ENCODE measurements around the gene DST.

DST gene

DNA sequence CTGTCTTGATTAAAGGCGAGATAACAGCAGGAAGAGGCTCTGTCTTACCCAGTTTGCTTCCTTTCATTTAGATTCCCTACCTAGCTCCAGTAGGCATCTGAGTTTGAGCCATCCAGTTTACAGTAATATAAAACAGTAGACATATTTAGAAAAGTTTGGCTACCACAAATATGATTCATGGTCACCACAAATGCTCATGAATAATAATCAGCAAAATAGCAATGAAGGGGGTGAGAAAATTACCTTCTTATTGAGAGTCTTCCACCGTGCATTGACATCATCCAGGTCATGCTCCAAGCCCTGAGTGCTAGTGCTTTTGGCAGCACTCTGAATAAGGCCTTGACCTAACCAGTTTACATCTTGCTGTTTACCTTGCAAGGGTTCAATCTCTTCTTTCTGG is 106.2 kb downstream of the DST start:
- no peak for DNase-seq (ENCODE audit: low spot score)

DNA sequence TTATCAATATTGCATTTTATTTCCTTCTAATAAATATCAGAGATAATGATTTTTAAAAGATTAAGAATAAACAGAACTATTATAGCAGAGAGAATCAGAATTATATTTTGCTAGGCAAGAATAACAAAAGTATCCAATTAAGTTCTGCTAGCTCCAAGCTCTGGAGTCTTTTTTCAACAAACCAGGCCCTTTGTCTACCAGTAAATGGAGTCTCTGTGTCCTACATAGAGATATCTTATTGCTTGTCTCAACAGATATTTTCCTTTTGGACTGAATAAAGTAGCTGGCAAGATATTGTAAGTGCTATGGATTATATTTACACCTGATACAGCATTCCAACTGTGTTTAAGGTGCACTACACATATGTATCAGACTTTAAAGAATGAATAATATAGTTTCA is 107.1 kb downstream of the DST start:
- no peak for DNase-seq (ENCODE audit: low spot score)

DNA sequence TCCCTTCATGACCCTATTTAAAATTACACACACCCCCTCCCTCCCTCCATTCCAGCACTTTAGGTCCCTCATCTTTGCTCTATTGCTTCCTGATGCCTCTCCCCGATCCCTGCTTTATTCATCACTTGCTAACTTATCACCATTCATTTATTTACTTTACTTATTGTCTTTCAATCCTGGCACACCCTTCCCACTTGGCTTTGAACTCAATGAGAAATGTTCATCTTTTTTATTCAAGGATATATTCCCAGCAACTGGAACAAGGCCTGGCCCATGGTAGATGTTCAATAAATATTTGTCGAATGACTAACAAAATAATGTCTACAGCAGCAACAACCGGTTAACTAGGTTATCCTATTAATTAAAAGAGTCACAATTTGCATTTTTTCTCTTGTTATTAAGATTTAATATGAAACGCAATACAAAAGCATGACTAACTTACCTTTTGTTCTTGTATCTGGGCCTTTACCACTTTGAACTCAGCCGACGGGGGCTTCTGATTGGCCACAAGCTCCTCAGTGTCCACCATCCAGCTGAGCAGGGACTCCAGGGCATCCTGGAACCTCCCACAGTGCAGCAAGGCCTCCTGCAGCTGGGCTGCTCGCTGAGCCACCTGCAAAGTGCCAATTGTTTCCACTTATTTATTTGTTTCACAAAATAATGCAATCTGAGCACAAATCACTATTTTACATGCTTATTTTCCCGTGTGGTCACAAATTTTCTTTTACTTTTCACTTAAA is 107.8 kb downstream of the DST start:
- DNase-seq (ENCODE audit: low spot score): no peak

DNA sequence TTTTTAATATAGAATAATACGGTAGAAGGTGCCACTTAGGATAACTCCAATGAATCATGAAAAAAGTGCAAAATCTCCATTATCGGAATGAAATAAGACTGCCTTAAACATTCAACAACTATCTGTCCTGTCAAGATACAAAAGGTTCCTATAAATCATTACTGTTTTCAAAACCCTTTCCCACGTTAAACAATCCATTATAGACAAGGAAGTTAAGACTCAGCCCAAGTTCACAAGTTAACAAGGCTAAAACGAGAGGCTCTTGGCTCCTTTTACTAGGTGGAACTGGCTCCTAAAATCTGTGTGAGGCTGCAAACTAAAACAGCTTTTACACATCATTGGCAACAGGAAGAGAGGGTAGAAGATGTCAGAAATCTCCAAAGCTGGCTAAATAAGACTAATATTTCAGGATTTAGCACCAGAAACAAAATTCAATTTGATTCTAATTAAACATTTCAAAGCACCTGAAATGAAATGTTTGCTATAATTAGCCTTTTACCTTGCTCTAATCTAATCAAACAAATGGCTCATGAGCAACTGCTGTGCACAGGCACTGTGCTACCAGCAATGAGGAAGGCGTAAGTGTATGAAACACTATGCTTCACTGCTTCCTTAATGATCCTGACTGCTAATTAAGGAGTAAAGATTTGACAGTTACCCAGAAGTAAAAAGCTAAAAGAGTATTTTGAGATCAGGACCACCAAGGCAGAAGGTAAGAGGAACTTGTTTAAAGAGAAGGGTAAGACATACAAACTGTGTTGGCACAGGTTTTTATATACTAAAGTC is 109.7 kb downstream of the DST start:
- DNase-seq (ENCODE audit: low spot score): no peak

DNA sequence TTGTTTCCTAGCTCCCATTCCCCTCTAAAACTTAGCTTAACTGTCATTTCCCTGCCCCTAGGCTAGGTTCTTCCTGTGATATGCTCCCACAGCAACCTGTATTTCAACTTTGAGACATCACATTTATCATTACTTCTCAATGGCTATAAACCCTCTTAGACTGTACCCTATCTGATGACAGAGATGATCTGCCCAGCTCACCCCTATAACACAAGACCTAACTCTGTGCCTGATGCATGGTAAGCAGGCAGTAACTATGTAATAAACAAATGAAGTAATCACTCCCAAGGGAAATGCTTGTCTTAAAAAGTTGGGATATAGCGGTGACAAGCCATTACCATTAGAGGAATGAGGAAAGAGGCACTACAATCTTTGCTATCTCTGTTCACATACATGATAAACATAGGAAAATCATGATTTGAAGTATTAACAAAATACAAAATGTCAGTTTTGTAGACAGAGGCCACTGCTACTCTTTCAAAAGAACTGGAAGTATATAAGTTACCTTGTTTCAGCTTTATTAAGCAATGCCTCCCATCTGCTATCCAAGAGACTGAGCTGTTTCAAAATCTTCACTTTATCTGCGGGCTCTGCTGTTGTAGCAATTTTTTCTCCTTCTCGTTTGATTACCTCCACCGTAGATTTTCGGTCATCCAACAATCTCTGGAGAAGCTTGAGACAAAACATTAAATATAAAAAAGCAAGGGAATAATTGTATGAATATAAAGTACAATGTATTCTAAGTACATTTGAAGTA is 110.7 kb downstream of the DST start:
- no peak for DNase-seq (ENCODE audit: low spot score)

DNA sequence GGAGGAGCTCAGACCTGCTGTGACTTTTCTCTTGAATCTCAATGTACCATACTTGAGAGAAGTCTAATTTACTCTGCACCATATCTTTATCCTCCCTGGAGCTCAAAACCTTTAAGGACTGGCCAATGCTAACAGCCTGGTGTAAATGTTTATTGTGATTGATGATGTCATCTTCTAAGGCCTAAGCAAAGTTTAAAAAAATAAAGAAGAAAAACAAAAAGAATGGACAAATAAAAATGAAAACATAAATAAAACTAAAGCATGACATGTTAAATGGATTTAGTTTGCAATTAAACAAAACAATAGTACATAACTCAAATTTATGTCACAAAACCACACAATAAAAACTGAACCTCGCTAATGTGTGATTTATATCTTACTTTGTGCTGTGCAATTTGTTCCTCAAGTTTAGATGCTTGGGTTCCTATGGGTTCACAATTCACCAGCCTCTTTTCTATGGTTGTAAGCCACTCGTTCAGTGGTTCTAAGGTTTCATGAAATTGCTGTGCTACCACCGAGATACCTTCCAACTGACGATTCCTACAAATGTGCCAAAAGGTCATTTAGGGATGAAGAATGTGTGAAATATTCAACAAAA is 113.0 kb downstream of the DST start:
- no peak for DNase-seq (ENCODE audit: low spot score)

DNA sequence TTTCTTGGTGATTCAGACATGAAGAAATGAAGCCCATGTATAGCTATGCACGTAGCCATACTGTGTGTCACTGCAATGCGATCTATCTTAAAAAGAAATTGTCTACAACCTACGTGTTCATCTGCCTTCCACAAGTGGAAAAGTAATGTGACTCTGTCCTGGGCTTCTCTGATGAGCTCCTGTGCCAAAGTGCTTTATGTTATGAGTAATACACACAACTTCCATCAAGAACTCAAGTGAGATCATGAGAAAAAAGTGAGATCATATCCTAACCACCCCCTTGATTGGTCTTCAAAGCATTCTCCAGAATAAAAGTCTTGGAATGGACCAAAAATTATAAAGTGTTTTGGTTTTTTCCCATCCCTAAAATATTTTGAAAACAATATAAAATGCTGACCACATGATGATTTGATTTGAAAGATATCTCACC is 114.3 kb downstream of the DST start:
- no peak for DNase-seq (ENCODE audit: low spot score)

DNA sequence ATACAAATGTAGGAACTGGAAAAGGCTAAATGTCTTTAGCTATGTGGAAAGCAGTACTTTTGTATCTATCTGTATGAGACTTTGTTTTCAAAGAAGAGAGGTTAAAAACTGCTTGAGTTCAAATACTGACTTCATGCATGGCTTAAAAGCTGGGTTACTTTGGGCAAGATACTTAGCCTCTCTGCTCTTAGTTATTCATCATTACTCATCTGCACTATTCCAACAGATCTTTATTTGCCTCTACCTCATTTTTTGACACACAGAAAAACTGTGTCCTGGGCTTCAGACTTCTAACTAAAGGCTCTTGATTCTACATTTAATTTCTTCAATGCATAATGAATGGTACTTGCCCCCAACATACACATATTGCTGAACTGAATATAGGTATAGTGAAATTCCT is 114.8 kb downstream of the DST start:
- DNase-seq (ENCODE audit: low spot score): no peak

DNA sequence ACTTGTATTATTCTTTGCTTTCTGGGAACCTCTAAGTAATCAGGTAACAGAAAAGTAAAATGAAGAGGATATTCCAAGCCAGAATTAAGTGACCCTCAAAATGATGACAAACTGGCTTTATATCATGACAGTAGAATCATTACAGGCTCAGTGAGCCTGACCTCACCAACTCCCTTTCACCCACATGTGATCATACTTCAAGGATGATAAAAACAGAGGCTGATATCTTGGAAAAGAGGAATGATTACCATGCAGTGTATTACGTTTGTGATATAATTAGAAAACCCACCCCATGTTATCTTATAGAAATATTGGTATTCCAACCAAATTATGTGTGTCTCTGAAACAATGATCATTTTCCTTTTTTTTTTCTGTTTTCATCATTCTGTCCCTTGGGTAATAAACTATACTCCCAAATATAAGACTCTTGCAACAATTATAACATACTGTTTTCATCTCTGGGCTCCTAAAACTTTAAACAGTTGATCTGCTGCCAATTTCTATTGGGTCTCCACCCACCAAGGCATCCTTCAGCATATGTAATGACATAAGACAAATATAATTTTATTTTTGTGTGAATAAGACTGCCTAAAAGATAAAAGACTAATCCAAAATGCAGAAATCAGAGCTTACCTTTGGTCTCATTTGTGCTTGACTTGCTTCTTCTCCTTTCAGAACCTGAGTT is 115.7 kb downstream of the DST start:
- DNase-seq (ENCODE audit: low spot score): no peak

DNA sequence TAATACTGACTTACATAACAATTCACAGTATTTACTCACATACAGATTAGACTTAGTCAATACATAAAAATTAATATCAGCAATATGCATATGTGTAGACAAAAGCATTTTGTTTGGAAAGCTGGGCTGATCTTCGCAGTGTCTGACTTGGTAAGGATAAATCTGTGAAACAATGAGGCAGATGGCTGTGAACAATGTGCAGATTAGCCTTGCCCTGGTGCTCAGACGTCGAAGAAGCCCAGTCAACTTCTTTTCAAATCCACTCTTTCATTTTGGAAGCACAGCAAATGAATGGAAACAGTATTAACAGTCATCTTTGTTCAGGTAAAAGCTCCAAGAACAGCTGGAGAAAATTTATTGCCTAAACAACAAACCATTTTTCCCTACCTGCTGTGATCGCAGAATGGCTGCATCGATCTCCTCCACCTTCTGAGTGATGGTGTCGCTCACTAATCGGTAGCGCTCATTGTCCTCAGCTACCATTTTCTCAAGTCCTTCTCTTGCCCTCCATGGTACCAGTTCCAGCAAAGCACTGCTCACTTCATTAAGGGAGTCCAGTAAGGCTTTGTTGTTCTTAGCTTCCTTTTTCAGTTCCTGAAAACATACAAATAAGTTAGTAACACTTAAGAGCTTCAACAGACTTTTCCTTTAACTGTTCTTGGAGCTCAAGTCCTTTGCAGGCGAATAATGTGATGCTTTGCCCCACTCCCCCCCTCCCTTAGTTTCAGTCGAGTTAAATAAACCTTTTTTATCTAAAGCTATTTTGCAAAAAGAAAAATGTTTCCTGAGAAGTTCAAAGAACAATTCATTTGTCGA is 116.5 kb downstream of the DST start:
- DNase-seq (ENCODE audit: low spot score): no peak

DNA sequence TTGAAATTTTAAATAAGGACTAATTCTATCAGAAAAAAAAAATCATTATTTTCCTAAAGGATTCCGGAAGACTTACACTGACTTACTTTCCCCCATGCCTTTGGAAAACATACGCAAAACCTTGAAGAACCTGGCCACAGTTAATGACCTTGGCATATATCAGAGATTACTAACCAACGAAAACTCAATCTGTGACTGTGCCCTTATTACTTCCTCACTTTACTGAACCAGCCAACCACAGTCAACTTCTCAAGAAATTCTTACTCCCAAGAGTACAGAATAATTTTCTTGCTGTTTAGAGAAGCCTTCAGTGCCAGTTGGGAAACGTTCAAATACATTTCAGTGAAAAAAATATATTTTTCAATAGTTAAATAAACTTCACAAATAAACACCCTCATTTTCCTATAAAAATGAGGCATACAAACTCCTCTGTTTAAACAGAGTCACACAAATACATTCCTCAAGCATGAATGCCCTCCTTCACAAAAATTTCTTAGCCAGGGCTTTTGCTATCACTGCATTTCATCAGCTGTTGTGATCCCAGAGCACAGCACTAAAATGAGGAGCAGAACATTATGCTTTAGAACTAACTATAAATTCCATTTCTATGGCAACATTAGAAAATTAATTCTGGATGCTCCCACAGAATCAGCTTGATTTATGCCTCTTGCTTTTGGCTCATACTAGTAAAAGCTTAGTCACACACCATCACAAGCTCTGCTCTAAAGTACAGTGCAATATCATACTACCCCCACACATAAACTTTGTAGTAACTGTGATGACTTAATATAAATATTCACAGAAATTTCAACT is 117.6 kb downstream of the DST start:
- DNase-seq (ENCODE audit: low spot score): no peak

DNA sequence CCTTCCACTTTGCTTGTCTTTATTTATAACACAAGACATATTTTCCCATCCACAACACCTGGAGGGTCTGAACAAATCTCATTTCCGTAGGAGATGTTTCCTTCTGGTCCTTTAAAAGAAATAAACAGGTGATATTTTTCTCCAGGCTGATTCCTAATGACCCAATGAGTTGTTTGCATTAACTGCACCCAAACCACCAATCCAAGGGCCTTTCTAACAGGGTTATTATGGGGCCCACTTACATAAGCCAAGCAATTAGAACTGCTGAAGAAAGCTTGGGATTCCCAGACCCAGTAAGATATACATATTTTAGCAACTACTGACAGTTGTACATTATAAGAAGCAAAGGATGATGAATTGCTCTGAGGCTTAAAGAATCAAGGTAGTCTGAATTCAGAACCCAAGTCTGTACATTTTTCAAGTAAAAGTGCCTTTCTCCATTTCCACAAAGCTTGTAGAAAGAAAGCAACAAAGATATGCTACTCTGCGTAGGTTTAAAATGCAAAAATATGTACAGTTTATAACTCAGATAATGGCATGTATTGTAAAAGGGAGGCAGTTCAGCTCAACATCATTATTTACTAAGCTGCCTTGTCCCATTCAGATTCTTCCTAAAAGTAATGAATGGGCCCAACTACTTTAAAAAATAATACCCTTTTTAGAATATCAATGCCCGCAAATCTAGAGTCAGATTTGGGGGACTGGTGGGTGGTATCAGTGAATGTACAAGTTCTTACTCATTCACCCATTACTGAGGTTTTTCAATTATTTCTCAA is 120.0 kb downstream of the DST start:
- no peak for DNase-seq (ENCODE audit: low spot score)

DNA sequence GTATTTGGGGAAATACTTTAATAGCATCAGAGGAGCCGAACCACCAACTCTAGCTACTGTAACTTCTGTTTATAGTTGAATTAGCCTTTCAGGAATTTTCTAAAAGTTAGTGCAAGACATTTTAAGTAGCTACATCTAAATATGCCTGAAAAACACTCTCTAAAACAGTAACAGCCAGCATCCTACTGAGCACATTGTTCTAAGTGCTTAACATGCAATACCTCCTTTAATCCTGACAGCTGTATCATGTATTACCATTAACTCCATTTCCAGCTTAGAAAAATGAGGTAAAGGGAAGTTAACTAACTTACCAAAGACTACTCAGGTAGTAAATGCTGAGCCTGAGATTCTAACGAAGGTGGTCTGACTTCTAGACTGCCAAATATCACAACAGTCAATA is 120.7 kb downstream of the DST start:
- no peak for DNase-seq (ENCODE audit: low spot score)

DNA sequence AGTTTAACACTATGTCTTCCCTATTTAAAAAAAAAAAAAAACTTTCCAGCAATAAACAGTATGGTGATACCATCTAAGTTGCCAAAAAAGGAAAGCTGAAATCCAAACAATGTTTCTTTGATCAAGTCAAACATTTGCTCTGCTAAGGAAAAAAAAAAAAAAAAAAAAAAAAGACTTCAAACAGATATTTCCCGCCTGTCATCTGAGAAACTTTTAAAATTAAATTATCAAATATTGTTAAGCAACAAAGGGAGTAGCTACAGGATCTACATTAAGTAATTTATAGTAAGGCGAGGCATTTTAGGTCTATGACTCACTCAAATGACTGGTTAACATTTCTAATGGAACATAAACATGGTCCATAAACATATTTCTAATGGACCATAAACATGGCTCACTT is 121.2 kb downstream of the DST start:
- no peak for DNase-seq (ENCODE audit: low spot score)

DNA sequence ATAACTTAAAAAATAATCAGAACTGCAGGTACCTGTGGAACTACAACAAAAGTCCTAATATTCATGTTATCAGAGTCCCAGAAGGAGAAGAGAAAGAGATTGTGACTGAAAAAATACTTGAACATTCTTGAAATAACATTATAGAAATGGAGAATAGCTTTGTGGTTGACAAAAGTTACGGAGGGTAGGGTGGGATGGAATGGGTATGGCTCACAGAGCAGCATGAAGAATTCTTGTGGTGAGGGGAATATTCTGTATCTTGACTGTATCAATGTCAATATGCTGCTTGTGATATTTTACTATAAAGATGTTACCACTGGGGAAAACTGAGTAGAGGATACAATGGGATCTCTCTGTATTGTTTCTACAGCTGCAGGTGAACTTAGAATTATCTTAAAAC is 122.5 kb downstream of the DST start:
- DNase-seq (ENCODE audit: low spot score): no peak

DNA sequence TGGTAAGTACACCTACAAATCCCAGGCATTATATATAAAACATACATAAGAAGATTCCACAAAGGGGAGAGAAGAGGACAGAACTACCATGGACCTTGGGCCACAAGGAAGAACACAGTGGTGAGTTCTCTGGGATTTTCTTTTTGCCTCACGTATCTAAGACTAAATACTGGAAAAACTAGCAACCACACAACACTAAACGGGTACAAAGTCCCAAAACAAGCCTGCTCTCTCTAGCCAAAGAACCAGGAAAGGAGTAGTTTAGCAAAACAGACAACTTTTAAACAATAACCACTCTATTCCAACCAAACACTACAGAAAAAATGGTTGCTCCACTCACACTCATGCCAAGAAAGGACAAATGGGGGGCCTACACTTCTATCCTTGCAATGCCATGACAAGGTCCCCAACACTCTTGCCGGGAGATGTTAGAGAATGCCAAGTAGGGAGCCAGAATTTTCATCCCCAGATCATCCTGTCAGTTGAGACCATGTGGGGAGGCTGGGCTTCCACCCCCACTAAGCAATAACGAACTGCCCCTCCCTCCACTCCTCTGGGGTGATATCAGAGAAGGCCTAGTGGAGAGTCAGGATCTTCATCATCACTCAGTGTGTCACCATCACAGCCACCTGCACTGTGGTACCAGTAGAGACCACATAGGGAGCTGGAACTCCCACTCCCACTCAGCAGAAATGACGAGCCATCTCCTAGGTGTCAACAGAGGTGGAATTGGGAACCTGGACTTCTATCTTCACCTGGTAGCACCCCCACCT is 123.5 kb downstream of the DST start:
- no peak for DNase-seq (ENCODE audit: low spot score)

DNA sequence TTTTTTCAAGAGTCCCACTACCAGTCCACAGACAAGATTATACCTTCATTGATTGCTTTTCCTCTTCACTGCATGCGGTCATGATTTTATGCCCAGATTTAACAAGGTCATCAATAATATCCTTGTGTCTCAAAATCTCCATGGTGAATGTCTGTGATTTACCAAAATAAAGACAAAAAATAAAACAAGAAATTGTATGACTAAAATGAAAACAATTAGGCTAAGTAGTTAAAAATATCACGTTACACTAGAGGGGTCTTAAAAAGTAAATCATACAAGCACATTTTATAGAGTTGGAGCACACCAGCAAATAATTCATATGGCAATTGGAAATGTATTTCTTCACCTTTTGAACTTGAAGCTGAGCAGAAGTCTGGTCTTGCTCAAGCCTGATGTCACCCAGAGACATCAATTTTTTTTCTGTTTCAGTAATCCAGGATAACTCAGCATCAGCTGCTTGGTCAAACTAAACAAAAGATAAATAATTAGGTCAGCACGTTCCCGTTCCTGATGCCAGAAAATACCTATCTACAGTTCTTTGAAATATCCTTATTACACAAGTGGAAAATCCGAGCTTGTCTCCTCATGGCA is 125.4 kb downstream of the DST start:
- no peak for DNase-seq (ENCODE audit: low spot score)

DNA sequence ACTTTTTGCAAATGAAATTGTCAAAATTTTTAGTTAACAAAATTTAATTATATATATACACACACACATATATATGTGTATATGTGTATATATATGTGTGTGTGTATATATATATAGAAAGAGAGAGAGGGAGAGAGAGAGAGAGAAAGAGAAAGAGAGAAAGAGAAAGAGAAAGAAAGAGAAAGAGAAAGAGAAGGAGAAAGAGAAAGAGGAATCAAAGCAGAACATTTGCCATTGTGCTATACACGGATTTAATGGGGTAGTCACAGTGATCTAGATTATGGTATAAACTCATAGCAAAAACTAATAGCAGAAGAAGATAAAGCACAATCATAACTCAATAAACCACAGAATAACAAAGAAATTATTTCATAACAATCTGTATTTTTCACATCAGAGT is 126.7 kb downstream of the DST start:
- no peak for DNase-seq (ENCODE audit: low spot score)
